Renal cortical epithelial cell (primary cell): ENCODE results near the gene CXorf65. TPM values are rescaled to one million over a fixed set of nuclear protein-coding genes. Genes with fewer than 3 reads are reported as not detected.

Experiments used
- DNase-seq: peaks from one replicate; pipeline ENCODE4 v3.0.0-alpha.2; 2011; ENCODE audit warnings: low read depth
- total RNA-seq: library from RNA; depleted of rRNA; stranded (reverse); fragments of >200 nt; gene quantifications from 2 replicates; pipeline ENCODE4 v1.2.3, GENCODE V29; 2014

CXorf65 gene
- total RNA-seq, 1 donor from 2014 or later: not detected

- DNase-seq: no peak
Measured at GRCh38 chrX:71107245-71107644, 705 bp upstream of the CXorf65 start.

GRCh38 chrX:71105628-71106027 lies 912 bp downstream of the CXorf65 start:
- DNase-seq: no peak

DNA sequence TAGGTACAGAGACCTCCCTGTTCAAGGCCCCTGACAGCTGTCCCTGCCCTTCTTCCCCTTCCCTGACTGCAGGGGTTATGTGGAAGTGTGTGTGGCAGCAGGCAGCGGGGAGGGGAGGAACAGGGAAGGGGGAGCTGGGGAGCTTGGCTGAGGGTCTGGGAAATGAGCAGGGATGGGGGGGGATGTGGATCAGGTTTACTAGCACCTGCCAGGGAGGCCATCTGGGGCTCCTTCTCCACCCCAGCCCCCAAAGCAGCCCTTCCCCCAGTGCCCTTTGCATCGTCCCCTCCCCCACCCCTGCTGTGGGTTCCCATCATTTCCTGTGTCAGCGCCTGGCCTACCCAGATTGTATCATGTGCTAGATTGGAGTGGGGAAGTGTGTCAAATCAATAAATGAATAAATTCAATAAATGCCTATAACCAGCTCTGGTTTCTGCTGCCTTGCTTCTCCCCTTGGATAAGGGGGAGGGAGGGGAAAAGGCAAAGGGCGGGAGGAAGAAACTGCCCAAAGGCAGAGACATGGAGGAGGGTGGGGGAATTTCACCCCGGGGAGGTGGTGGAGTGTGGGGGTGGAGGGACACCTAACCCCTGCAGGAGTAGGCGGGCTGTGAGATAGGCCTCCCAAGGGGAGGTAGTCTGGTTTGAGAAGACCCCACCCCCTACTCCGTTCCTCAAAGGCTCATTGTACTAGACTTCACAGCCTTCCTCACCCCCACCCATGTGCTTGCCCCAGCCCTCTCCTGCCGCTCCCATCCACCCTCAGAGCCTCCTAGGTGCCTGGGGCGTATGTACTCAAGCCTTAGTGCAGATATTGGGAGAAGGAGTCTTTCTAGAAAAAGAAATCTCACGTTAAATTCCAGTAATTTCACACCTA lies 3.2 kb downstream of the CXorf65 start:
- DNase-seq: no peak

DNA sequence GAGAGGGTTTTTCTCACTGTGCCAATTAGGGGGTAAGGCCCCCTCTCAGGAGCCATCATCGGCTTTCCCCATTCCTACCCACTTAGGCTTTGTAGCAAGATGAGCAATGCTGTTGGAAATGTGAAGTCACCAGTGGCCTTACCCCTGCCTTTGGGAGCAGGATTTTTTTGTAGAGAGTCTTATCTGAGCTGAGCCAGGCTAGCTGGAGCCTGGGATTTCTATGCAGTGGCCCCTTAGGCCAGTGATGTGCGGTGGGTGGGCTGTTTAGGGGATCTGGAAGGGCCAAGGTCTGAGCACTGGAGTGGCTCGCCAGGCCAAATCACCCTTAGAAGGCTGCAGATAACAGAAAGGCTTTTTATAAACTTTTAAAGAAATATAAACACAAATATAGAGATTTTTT lies 4.2 kb downstream of the CXorf65 start:
- DNase-seq: no peak

DNA sequence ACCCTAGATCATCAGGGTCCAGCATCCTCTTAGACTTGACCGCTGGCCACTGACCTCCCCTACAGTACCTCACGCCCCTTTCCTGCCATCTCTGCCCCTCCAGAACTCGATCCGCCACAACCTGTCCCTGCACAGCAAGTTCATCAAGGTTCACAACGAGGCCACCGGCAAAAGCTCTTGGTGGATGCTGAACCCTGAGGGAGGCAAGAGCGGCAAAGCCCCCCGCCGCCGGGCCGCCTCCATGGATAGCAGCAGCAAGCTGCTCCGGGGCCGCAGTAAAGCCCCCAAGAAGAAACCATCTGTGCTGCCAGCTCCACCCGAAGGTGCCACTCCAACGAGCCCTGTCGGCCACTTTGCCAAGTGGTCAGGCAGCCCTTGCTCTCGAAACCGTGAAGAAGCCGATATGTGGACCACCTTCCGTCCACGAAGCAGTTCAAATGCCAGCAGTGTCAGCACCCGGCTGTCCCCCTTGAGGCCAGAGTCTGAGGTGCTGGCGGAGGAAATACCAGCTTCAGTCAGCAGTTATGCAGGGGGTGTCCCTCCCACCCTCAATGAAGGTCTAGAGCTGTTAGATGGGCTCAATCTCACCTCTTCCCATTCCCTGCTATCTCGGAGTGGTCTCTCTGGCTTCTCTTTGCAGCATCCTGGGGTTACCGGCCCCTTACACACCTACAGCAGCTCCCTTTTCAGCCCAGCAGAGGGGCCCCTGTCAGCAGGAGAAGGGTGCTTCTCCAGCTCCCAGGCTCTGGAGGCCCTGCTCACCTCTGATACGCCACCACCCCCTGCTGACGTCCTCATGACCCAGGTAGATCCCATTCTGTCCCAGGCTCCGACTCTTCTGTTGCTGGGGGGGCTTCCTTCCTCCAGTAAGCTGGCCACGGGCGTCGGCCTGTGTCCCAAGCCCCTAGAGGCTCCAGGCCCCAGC lies 5.7 kb downstream of the CXorf65 start:
- DNase-seq: no peak

DNA sequence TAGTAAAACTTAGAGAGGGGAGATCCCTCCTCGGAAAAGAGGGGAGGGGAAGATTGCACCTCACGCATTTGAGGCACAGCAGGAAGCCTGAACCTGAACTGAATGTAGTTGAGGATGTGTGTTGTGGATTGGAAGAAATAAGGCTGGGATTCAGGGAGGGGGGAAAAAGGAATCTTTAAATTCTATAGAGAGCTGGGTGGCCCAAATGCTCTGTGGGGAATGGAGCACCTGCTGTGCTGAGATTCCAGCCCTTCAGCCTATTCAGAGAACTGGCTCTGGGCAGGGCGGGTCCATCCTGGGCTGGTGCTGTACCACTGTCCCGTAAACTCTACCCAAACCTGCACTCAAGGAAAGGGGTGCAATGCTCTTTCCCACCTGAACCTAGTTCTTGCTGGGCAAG lies 6.8 kb downstream of the CXorf65 start:
- no peak for DNase-seq

- no peak for DNase-seq
Measured at GRCh38 chrX:71098951-71099506, 7.5 kb downstream of the CXorf65 start.

GRCh38 chrX:71098302-71098701 lies 8.2 kb downstream of the CXorf65 start:
- DNase-seq: peak; percentile 32

GRCh38 chrX:71096760-71097032 lies 9.8 kb downstream of the CXorf65 start:
- no peak for DNase-seq

GRCh38 chrX:71095981-71096759 lies 10.4 kb downstream of the CXorf65 start:
- DNase-seq: peak; percentile 5

GRCh38 chrX:71095555-71095980 lies 11.0 kb downstream of the CXorf65 start, which contains the start of gene FOXO4:
Gene FOXO4 (plus strand): TSS chrX:71095851. CDS start chrX:71096529, 678 bp downstream.
- DNase-seq: peak; percentile 77

GRCh38 chrX:71095033-71095432 lies 11.5 kb downstream of the CXorf65 start:
- DNase-seq: no peak

GRCh38 chrX:71091263-71091662 lies 15.3 kb downstream of the CXorf65 start:
- DNase-seq: no peak

DNA sequence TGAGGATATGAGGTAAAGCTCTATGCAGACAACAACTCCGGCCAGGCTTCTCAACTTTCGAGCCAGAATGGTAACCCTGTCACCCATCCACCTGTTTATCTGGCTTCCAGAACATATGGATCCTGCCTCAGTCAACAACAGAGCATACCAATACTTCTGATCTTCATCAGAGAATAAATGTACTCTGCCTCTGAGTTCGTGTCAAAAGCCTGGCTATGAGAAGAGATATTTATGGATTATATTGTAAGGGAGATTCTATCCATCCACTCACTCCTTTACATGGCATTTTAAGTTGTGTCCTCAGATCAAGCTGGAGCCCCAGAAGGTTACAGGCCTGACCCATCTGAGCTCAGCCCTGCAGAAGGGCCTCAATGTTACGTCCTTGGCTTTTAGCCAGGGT lies 20.6 kb downstream of the CXorf65 start:
- no peak for DNase-seq

DNA sequence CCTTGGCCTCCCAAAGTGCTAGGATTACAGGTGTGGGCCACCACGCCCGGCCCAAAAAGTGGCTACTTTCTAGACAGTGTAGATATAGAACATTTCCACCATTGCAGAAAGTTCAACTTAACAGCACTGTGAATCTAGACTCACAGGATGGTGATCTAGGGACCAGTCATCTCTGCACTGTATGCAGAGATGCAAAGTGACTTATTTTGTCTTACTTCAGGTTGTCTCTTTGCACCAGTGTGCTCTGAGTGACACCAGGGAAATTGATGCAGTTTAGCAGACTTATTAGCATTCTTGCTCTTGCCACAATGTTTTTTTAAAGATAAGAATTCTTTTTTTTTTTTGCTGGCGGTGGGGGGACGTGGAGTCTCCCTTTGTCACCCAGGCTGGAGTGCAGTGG lies 23.7 kb downstream of the CXorf65 start:
- DNase-seq: no peak

DNA sequence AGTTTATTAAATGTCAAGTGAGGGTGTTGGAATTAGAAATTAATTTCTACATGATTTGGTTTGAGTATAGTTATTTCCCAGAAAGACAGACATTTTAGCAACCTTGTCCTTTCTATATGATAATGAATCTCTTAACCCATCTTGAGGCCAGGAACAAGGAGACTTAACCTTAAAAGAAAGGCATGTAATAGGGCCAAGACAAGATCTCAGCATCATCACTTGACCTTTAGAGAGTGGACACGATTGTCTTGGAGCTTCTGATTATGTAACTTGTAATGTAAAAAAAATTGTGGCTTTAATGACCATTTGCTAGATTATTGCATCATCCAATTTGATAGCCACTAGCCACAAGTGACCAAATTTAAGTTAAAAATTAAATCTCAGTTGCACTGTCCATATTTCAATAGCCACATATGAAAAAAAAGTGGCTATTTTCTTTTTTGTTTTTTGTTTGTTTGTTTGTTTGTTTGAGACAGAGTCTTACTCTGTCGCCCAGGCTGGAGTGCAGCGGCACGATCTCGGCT lies 24.4 kb downstream of the CXorf65 start:
- no peak for DNase-seq

GRCh38 chrX:71081330-71082123 lies 25.0 kb downstream of the CXorf65 start:
- DNase-seq: peak; percentile 6

- DNase-seq: no peak
Measured at GRCh38 chrX:71070531-71070930, 36.0 kb downstream of the CXorf65 start.

DNA sequence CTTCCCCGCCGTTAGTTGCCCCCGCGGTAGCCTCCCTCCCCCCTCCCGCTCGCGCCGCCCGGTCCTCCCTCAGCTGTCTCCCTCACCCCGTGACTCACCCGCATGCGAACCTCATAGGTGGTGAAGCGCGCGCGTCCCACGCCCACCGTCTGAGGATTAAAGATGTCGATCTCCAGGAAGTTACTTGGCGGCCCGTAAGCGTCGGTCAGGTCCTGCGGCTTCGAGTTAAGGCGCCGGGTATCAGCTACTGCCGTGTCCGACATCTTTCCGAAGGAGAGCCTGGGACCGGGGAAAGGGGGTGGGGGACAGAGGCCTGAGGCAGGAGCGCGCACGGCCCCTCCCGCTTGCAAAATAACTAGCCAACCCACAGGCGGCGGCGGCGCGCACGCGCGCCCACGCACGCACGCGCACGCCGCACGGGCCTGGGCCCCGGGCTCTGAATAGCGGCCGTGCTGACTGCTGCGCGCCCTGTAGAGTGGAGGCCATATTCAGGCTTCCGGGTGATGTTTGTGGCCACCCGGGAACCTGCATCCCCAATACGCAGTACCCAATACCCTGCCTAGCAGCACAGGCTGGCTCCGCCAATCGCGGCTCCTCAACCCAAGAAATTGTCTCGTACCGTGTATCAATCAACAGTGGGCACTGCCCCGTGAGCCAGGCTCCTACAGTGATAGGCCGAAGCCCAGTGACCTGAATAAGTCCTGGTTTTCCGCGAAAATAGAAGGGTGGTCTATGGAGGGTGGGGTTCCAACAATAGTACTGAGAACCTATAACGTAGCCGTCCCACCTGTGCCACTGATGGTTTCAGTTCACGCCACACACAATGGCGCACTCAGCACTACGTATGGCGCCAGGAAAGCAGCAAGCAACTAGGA lies 38.3 kb downstream of the CXorf65 start, which contains the start of gene SNX12:
TSS of gene SNX12 (minus strand) at position 291 of the 875 bp plus-strand sequence. CDS start at position 263, 28 bp downstream.
- peak; percentile 88 for DNase-seq

GRCh38 chrX:71067712-71068043 lies 38.9 kb downstream of the CXorf65 start:
- DNase-seq: peak; percentile 0
